ENCODE data around the gene CMTM6. TPM values are rescaled to one million over a fixed set of nuclear protein-coding genes. Genes with fewer than 3 reads are reported as not detected.

Gene CMTM6
- total and polyA plus RNA-seq, 2 of the 8 experiments (the other 6 are each of a cell fraction or from before 2014, with no cell fraction given) = 24.0 to 51.5 TPM

- TF ChIP-seq CHD7 (IDR thresholded peaks at IDR 0.05; ENCODE audit: insufficient replicate concordance, low read length) = no peak
- no peak for TF ChIP-seq KDM5A (IDR thresholded peaks at IDR 0.05; ENCODE audit: low read length)
Observed at GRCh38 chr3:32474201-32474600, 28.5 kb downstream of the CMTM6 start (continued).

Data from H1 (cell line).